Endodermal cell (in vitro differentiated cells): ENCODE measurements around the gene MPDZ. TPM values are rescaled to one million over a fixed set of nuclear protein-coding genes. Genes with fewer than 3 reads are reported as not detected.

Experiments
- DNase-seq: peaks from one replicate; pipeline ENCODE4 v3.0.0-alpha.2; 2017
- H3K27ac ChIP-seq: 2 replicates; pipeline ENCODE4 v1.5.1; 2013; ENCODE audit warnings: mild to moderate bottlenecking, low read depth, low read length, moderate library complexity
- H3K27me3 ChIP-seq: 2 replicates; pipeline ENCODE4 v1.6.1; 2013; ENCODE audit warnings: mild to moderate bottlenecking, low read length, moderate library complexity; ENCODE audit not compliant: insufficient read depth, control insufficient read depth, poor library complexity, severe bottlenecking
- H3K36me3 ChIP-seq: 2 replicates; pipeline ENCODE4 v1.7.0; 2013; ENCODE audit warnings: mild to moderate bottlenecking, low read length, moderate library complexity; ENCODE audit not compliant: control insufficient read depth, insufficient read depth
- H3K4me1 ChIP-seq: one replicate; pipeline ENCODE4 v1.7.0; 2013; ENCODE audit warnings: low read length; ENCODE audit not compliant: control insufficient read depth, insufficient read depth
- H3K4me3 ChIP-seq: 2 replicates; pipeline ENCODE4 v1.5.1; 2013; ENCODE audit warnings: mild to moderate bottlenecking, low read length, moderate library complexity
- H3K9ac ChIP-seq: 2 replicates; pipeline ENCODE4 v1.6.1; 2013; ENCODE audit warnings: mild to moderate bottlenecking, low read length, moderate library complexity; ENCODE audit not compliant: poor library complexity, severe bottlenecking; ENCODE audit errors: extremely low read depth
- H3K9me3 ChIP-seq: 2 replicates; pipeline ENCODE4 v1.6.1; 2013; ENCODE audit warnings: mild to moderate bottlenecking, low read length, moderate library complexity; ENCODE audit not compliant: control insufficient read depth
- H3K27ac Mint-ChIP-seq: 2 replicates; pipeline ENCODE4 v1.8.0; 2020; ENCODE audit warnings: mixed read lengths
- H3K27me3 Mint-ChIP-seq: 2 replicates; pipeline ENCODE4 v1.8.0; 2021; ENCODE audit warnings: mild to moderate bottlenecking, mixed read lengths; ENCODE audit not compliant: insufficient read depth
- H3K36me3 Mint-ChIP-seq: 2 replicates; pipeline ENCODE4 v1.8.0; 2020; ENCODE audit warnings: low read depth, mixed read lengths
- H3K4me1 Mint-ChIP-seq: 2 replicates; pipeline ENCODE4 v1.8.0; 2020; ENCODE audit warnings: mixed read lengths
- H3K4me3 Mint-ChIP-seq: 2 replicates; pipeline ENCODE4 v1.8.0; 2020; ENCODE audit warnings: mild to moderate bottlenecking, moderate library complexity, mixed read lengths
- H3K9me3 Mint-ChIP-seq: 2 replicates; pipeline ENCODE4 v1.8.0; 2020; ENCODE audit warnings: mild to moderate bottlenecking, mixed read lengths
- WGBS, 2 experiments: methylation state at CpG; one replicate each; pipeline versions ENCODE4 v1.1.5 to v1.1.7; 2013; ENCODE audit warnings: missing lambda C conversion rate in 2 of 2, mixed read lengths in 1 of 2; ENCODE audit not compliant: insufficient coverage in 1 of 2, insufficient read length in 1 of 2; 5-methylcytosine and 5-hydroxymethylcytosine counted together
- total RNA-seq, 2 donors: library from RNA; stranded (reverse); fragmentation: NEBNext Ultra II Directional in 1 of 2; extraction: Animal tissue kit (Norgen Biotek cat#: 25700) in 1 of 2; gene quantifications; 2 replicates in 1 of 2; 3 replicates in 1 of 2; pipeline ENCODE4 v1.2.1, GENCODE V29; 2021
- TF ChIP-seq, protein P1 (sequence below): fragments of 200-600 bp; sonication (generic); conservative IDR thresholded peaks from 2 replicates; pipeline ENCODE4 v1.5.0; 2021; ENCODE audit warnings: antibody characterized with exemption, mild to moderate bottlenecking

Gene MPDZ
- total RNA-seq, 2 donors from 2014 or later, result 38.0 to 44.0 TPM

DNA sequence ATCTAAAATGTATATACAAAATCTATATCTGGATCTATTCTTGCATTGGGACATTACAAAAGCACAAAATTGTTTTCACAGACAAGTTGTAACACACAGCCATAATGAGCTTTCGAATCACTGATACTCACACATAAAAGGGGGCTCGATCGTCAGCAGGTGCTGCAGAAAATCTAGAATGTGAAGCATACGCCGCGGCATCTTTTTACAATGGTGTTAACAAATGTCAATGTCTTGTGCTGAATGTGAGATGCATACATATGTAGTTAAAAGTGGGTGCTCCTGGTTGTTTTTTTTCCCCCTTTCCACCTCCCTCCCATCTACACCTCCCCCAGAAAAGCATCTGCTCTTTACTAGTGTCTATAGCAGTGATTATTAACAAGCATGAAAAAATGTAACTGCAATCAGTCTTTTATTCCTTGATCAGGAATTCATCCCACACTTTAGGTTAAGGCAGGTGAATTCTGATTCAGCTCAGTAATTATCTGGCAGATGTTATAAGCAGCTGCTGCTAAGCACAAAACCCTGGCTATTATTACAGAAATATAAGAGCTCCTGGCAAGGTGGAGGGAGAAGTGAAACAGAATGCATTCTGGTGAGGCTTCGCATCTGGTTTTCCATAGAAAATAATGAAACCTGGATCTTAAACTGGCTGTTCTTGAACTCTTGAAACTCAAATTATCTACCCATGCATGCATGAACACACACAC is 114.1 kb downstream of the MPDZ start:
- H3K9ac ChIP-seq, result no peak overlapping the region
- H3K4me1 Mint-ChIP-seq, result no peaks in the 10 kb centered on the region
- H3K27me3 Mint-ChIP-seq, result no peaks in the 10 kb centered on the region
- TF ChIP-seq, protein P1, sequence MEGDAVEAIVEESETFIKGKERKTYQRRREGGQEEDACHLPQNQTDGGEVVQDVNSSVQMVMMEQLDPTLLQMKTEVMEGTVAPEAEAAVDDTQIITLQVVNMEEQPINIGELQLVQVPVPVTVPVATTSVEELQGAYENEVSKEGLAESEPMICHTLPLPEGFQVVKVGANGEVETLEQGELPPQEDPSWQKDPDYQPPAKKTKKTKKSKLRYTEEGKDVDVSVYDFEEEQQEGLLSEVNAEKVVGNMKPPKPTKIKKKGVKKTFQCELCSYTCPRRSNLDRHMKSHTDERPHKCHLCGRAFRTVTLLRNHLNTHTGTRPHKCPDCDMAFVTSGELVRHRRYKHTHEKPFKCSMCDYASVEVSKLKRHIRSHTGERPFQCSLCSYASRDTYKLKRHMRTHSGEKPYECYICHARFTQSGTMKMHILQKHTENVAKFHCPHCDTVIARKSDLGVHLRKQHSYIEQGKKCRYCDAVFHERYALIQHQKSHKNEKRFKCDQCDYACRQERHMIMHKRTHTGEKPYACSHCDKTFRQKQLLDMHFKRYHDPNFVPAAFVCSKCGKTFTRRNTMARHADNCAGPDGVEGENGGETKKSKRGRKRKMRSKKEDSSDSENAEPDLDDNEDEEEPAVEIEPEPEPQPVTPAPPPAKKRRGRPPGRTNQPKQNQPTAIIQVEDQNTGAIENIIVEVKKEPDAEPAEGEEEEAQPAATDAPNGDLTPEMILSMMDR, result no peak
- no peak overlapping the region for H3K27ac Mint-ChIP-seq
- H3K9me3 ChIP-seq, result no peaks in the 10 kb centered on the region
- H3K4me3 ChIP-seq, result no peak overlapping the region
- no peaks in the 10 kb centered on the region for H3K9me3 Mint-ChIP-seq
- no peak overlapping the region for H3K4me3 Mint-ChIP-seq
- H3K27me3 ChIP-seq, result no peaks in the 10 kb centered on the region
- H3K4me1 ChIP-seq, result no peaks in the 10 kb centered on the region
- H3K36me3 Mint-ChIP-seq, result peaks cover 16% of the 10 kb centered on the region
- WGBS, 2 experiments, result 89 to 94% methylated on average over 3 to 7 of the region's 7 CpGs
- no peak for DNase-seq
- no peak overlapping the region for H3K27ac ChIP-seq
- peaks cover 10% of the 10 kb centered on the region for H3K36me3 ChIP-seq

DNA sequence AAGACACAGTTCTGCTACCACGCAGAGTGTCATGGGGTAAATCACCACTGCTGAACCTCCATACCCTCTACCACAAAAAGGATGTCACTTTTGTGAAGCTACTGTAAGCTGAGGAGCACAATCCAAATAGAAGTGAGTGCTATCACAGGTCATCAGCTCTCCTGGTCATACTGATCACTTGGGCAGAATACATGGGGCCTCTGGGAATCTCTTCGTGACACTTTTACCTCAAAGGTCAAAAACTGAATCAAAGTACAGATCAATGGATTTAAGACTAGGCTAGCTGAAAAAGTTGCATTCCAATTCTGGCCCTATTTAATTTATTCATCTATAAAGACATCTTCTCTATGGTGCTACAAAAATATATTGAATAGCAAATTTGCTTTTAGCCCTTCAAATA is 115.5 kb downstream of the MPDZ start:
- Mint-ChIP-seq H3K36me3 (peaks cover 16% of the 10 kb centered on the region), H3K4me3 (no peak overlapping the region), H3K27me3 (no peaks in the 10 kb centered on the region), H3K27ac (no peak overlapping the region), H3K4me1 (no peaks in the 10 kb centered on the region), H3K9me3 (no peaks in the 10 kb centered on the region)
- Histone ChIP-seq H3K9ac (no peak overlapping the region), H3K27me3 (no peaks in the 10 kb centered on the region), H3K36me3 (peaks cover 10% of the 10 kb centered on the region), H3K9me3 (no peaks in the 10 kb centered on the region), H3K4me3 (no peak overlapping the region), H3K4me1 (no peaks in the 10 kb centered on the region), H3K27ac (no peak overlapping the region)
- TF ChIP-seq, protein P1, result no peak
- DNase-seq, result no peak
- WGBS, 2 experiments, result 38 to 68% methylated on average over 1 to 2 of the region's 2 CpGs

DNA sequence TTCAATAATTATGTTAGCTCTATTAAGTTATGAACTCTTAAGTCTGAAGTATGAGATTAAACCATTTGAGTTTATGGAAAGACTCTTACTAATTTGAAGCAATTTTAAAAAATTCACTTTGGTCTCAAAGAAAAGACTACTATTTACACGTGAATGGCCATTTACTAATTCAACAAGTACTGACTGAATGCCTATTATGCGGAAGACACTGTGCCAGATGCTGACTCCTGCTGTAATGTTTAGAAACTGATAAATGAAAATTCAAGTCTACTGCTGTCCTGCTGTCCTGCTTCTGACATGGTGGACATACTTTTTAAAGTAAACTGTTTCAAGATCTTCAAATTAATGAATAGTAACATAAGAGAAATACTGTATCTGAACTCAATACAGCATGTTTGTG is 116.2 kb downstream of the MPDZ start:
- Mint-ChIP-seq H3K9me3 (no peaks in the 10 kb centered on the region), H3K4me3 (no peak overlapping the region), H3K4me1 (no peaks in the 10 kb centered on the region), H3K36me3 (peaks cover 15% of the 10 kb centered on the region), H3K27me3 (no peaks in the 10 kb centered on the region), H3K27ac (no peak overlapping the region)
- DNase-seq, result no peak
- Histone ChIP-seq H3K36me3 (peaks cover 10% of the 10 kb centered on the region), H3K4me3 (no peak overlapping the region), H3K27me3 (no peaks in the 10 kb centered on the region), H3K27ac (no peak overlapping the region), H3K9me3 (no peaks in the 10 kb centered on the region), H3K9ac (no peak overlapping the region), H3K4me1 (no peaks in the 10 kb centered on the region)
- 88 to 100% methylated on average over 1 to 2 of the region's 2 CpGs for WGBS, 2 experiments
- TF ChIP-seq, protein P1, result no peak
